T-helper 17 cell (primary cell): Measurements from ENCODE around the gene PALS2. TPM values are rescaled to one million over a fixed set of nuclear protein-coding genes. Genes with fewer than 3 reads are reported as not detected.

Source experiments
- ATAC-seq: fragments of 150-1000 bp; cut with Tn5 transposase; 2 replicates; pipeline ENCODE4 v1.10.0; 2021; ENCODE audit warnings: mild to moderate bottlenecking, moderate library complexity
- DNase-seq, 3 donors: peaks; one replicate each; pipeline versions ENCODE4 v3.0.0 to v3.0.0-alpha.2; 2020 to 2021
- H3K9me3 ChIP-seq: one replicate; pipeline ENCODE4 v1.7.0; 2013; ENCODE audit warnings: low read length, mild to moderate bottlenecking; ENCODE audit not compliant: control insufficient read depth, poor library complexity, severe bottlenecking
- H3K27ac Mint-ChIP-seq: one replicate; pipeline ENCODE4 v1.8.0; 2022; ENCODE audit warnings: mild to moderate bottlenecking, moderate library complexity, mixed read lengths
- H3K27me3 Mint-ChIP-seq: one replicate; pipeline ENCODE4 v1.8.0; 2022; ENCODE audit warnings: mixed read lengths
- H3K36me3 Mint-ChIP-seq: one replicate; pipeline ENCODE4 v1.8.0; 2022; ENCODE audit warnings: low read depth, mixed read lengths
- H3K4me1 Mint-ChIP-seq: one replicate; pipeline ENCODE4 v1.8.0; 2022; ENCODE audit warnings: mild to moderate bottlenecking, mixed read lengths
- H3K4me3 Mint-ChIP-seq: one replicate; pipeline ENCODE4 v1.8.0; 2022; ENCODE audit warnings: mild to moderate bottlenecking, moderate library complexity, mixed read lengths
- total RNA-seq, 4 donors: library from RNA in 2 of 4; stranded (reverse) in 2 of 4; gene quantifications; one replicate each; pipeline ENCODE4 v1.2.3 and lab custom pipeline; 2022 to 2026

The PALS2 gene
- total RNA-seq, 2 donors from 2014 or later, result 12.8 to 15.5 TPM

GRCh38 chr7:24602860-24603456 lies 29.7 kb downstream of the PALS2 start:
- H3K9me3 ChIP-seq, result no peaks in the 10 kb centered on the region
- H3K27me3 Mint-ChIP-seq, result no peaks in the 10 kb centered on the region
- ATAC-seq, result no peak
- peaks cover 5% of the 10 kb centered on the region for H3K4me1 Mint-ChIP-seq
- H3K27ac Mint-ChIP-seq, result no peak overlapping the region
- no peaks in the 10 kb centered on the region for H3K36me3 Mint-ChIP-seq
- no peak for DNase-seq
- no peak overlapping the region for H3K4me3 Mint-ChIP-seq

GRCh38 chr7:24604630-24605029 lies 31.4 kb downstream of the PALS2 start:
- Mint-ChIP-seq H3K4me3 (no peak overlapping the region), H3K4me1 (peaks cover 5% of the 10 kb centered on the region), H3K27ac (no peak overlapping the region), H3K27me3 (no peaks in the 10 kb centered on the region), H3K36me3 (no peaks in the 10 kb centered on the region)
- no peaks in the 10 kb centered on the region for H3K9me3 ChIP-seq
- ATAC-seq, result no peak
- DNase-seq, result no peak

- no peaks in the 10 kb centered on the region for H3K36me3 Mint-ChIP-seq
- no peak for ATAC-seq
- DNase-seq, result no peak
- H3K4me1 Mint-ChIP-seq, result peaks cover 3% of the 10 kb centered on the region
- H3K9me3 ChIP-seq, result no peaks in the 10 kb centered on the region
- no peaks in the 10 kb centered on the region for H3K27me3 Mint-ChIP-seq
- no peak overlapping the region for H3K27ac Mint-ChIP-seq
- H3K4me3 Mint-ChIP-seq, result no peak overlapping the region
Measured at GRCh38 chr7:24608504-24608903, 35.3 kb downstream of the PALS2 start.

- Mint-ChIP-seq H3K27ac (no peak overlapping the region), H3K27me3 (no peaks in the 10 kb centered on the region), H3K4me3 (no peak overlapping the region), H3K4me1 (peaks cover 3% of the 10 kb centered on the region), H3K36me3 (no peaks in the 10 kb centered on the region)
- no peak for ATAC-seq
- H3K9me3 ChIP-seq, result no peaks in the 10 kb centered on the region
- DNase-seq, result no peak
Measured at GRCh38 chr7:24609059-24609458, 35.8 kb downstream of the PALS2 start.

GRCh38 chr7:24609570-24609969 lies 36.3 kb downstream of the PALS2 start:
- Mint-ChIP-seq H3K27me3 (no peaks in the 10 kb centered on the region), H3K36me3 (no peaks in the 10 kb centered on the region), H3K4me1 (no peaks in the 10 kb centered on the region), H3K4me3 (no peak overlapping the region), H3K27ac (no peak overlapping the region)
- DNase-seq, result no peak
- no peaks in the 10 kb centered on the region for H3K9me3 ChIP-seq
- ATAC-seq, result no peak

GRCh38 chr7:24611130-24611529 lies 37.9 kb downstream of the PALS2 start:
- Mint-ChIP-seq H3K27me3 (no peaks in the 10 kb centered on the region), H3K27ac (no peak overlapping the region), H3K36me3 (no peaks in the 10 kb centered on the region), H3K4me3 (no peak overlapping the region), H3K4me1 (no peaks in the 10 kb centered on the region)
- DNase-seq (no peak), ATAC-seq (no peak)
- no peaks in the 10 kb centered on the region for H3K9me3 ChIP-seq

- Mint-ChIP-seq H3K27ac (no peak overlapping the region), H3K27me3 (no peaks in the 10 kb centered on the region), H3K4me1 (peaks cover 2% of the 10 kb centered on the region), H3K36me3 (no peaks in the 10 kb centered on the region), H3K4me3 (no peak overlapping the region)
- DNase-seq, result no peak
- no peaks in the 10 kb centered on the region for H3K9me3 ChIP-seq
- ATAC-seq, result no peak
Measured at GRCh38 chr7:24617957-24618616, 44.8 kb downstream of the PALS2 start.

- Mint-ChIP-seq H3K27ac (no peak overlapping the region), H3K4me1 (peaks cover 2% of the 10 kb centered on the region), H3K36me3 (no peaks in the 10 kb centered on the region), H3K27me3 (no peaks in the 10 kb centered on the region), H3K4me3 (no peak overlapping the region)
- no peaks in the 10 kb centered on the region for H3K9me3 ChIP-seq
- ATAC-seq (no peak), DNase-seq (no peak)
Measured at GRCh38 chr7:24619978-24620377, 46.7 kb downstream of the PALS2 start.

- ATAC-seq, result no peak
- H3K27ac Mint-ChIP-seq, result no peak overlapping the region
- no peaks in the 10 kb centered on the region for H3K27me3 Mint-ChIP-seq
- peaks cover 2% of the 10 kb centered on the region for H3K4me1 Mint-ChIP-seq
- no peaks in the 10 kb centered on the region for H3K36me3 Mint-ChIP-seq
- no peak overlapping the region for H3K4me3 Mint-ChIP-seq
- DNase-seq, result no peak
- no peaks in the 10 kb centered on the region for H3K9me3 ChIP-seq
Measured at GRCh38 chr7:24622646-24623182, 49.5 kb downstream of the PALS2 start.

Other genes starting within 250 kb of the PALS2 start
- gene GSDME, start 184.0 kb downstream of the PALS2 start, total RNA-seq, result under 1 TPM in 1 of 2 donors, not detected in 1; 0.75 TPM